MM.1S (cell line): ENCODE measurements around the gene MAJIN.

Source experiments
- EZH2 ChIP-seq: fragments of 300-600 bp; sonication (generic); optimal IDR thresholded peaks from 2 replicates; pipeline ENCODE3; 2017; ENCODE audit warnings: low read depth, mild to moderate bottlenecking, antibody characterized with exemption, low read length, mixed read lengths
- TF ChIP-seq, protein P1 (sequence below): fragments of 300-600 bp; sonication (generic); IDR thresholded peaks from 2 replicates; pipeline ENCODE4 v1.5.1; 2016; ENCODE audit warnings: antibody characterized with exemption, low read length, mixed read lengths

DNA sequence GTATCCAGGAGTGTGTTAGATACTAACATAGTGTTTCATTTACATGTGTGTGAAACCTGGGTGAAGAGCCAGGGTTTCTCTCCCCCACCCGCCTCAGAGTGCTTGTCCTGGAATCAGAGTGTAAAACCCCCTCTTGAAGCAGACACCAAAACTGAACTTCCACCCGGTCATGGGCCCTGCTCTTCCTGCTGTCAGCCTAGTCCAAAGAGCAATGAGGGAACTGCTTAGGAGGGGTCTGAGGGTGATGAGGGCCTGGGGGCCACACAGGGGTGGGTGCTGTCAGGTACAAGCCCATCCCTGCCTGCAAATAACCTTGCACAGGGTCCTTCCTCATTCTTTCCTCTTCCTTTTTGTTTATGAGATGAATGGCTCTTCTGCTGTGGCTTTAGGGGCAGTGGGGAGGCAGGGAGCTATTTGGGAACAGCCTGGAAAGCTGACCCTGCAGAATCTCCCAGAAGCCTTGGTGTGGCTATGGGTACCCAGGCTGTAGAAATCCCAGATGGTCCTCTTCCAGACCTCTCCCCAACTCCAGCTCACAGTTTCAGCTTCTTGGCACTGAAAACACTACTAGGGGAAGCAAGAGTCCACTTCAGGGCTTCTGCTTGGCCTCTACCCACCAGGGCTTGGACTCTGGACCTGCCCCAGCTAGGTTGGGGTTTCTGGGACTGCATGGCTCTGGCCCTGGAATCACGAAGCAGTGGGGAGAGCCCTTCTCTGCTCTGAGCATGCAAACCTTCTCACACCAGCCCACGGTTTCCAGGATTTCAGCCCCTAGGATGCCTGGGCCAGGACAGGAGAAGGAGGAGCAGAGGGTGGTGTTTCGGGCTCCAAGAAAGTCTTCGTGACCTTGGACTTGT, 16.3 kb upstream of the MAJIN start:
- no peak for TF ChIP-seq EZH2
- TF ChIP-seq, protein P1, sequence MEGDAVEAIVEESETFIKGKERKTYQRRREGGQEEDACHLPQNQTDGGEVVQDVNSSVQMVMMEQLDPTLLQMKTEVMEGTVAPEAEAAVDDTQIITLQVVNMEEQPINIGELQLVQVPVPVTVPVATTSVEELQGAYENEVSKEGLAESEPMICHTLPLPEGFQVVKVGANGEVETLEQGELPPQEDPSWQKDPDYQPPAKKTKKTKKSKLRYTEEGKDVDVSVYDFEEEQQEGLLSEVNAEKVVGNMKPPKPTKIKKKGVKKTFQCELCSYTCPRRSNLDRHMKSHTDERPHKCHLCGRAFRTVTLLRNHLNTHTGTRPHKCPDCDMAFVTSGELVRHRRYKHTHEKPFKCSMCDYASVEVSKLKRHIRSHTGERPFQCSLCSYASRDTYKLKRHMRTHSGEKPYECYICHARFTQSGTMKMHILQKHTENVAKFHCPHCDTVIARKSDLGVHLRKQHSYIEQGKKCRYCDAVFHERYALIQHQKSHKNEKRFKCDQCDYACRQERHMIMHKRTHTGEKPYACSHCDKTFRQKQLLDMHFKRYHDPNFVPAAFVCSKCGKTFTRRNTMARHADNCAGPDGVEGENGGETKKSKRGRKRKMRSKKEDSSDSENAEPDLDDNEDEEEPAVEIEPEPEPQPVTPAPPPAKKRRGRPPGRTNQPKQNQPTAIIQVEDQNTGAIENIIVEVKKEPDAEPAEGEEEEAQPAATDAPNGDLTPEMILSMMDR, result no peak
